Gastroesophageal sphincter (tissue), 4 donors: ENCODE data around the gene WDR81. TPM values are rescaled to one million over a fixed set of nuclear protein-coding genes. Genes with fewer than 3 reads are reported as not detected.

Experiments used
- ATAC-seq: fragments of 150-250 bp; one replicate; pipeline ENCODE4 v1.9.1; 2016; ENCODE audit warnings: mild to moderate bottlenecking, moderate library complexity
- H3K27ac ChIP-seq, 4 donors: fragments of 200-600 bp; sonication (generic) in 3 of 4; 1 replicate in 3 of 4; 2 replicates in 1 of 4; pipeline ENCODE4 v1.5.1; 2016 to 2019
- H3K27me3 ChIP-seq: fragments of 200-600 bp; sonication (generic); one replicate; pipeline ENCODE4 v1.5.1; 2019
- H3K36me3 ChIP-seq, 2 donors: fragments of 200-600 bp; sonication (generic); one replicate each; pipeline ENCODE4 v1.5.1; 2019; ENCODE audit warnings: control low read depth in 1 of 2
- H3K4me1 ChIP-seq, 3 donors: fragments of 200-600 bp; sonication (generic); 1 replicate in 2 of 3; 2 replicates in 1 of 3; pipeline ENCODE4 v1.5.1; 2016 to 2019; ENCODE audit warnings: control low read depth in 2 of 3
- H3K4me3 ChIP-seq, 2 donors: fragments of 200-600 bp; sonication (generic); one replicate each; pipeline ENCODE4 v1.5.1; 2019; ENCODE audit warnings: mild to moderate bottlenecking in 1 of 2, moderate library complexity in 1 of 2
- H3K9me3 ChIP-seq, 3 donors: fragments of 200-600 bp; sonication (generic); one replicate each; pipeline ENCODE4 v1.5.1; 2017 to 2019; ENCODE audit warnings: control low read depth in 2 of 3
- CTCF ChIP-seq, 4 experiments: fragments of 200-600 bp in 2 of 4; fragments of 450-650 bp in 2 of 4; sonication (generic) in 1 of 4; IDR thresholded peaks; one replicate each; pipeline ENCODE4 v1.5.1; 2017 to 2019; ENCODE audit warnings: antibody characterized with exemption in 4 of 4, mild to moderate bottlenecking in 2 of 4, moderate library complexity in 2 of 4
- EP300 ChIP-seq: sonication (generic); formaldehyde crosslinking; IDR thresholded peaks from one replicate; pipeline ENCODE4 v1.6.1; 2017; ENCODE audit warnings: antibody characterized with exemption, mild to moderate bottlenecking
- POLR2A ChIP-seq, 2 donors: fragments of 450-650 bp; IDR thresholded peaks; one replicate each; pipeline ENCODE4 v1.6.1; 2017; ENCODE audit warnings: antibody characterized with exemption in 2 of 2, mild to moderate bottlenecking in 2 of 2, moderate library complexity in 1 of 2
- POLR2AphosphoS5 ChIP-seq: sonication (generic); formaldehyde crosslinking; IDR thresholded peaks from one replicate; pipeline ENCODE4 v1.6.1; 2017; ENCODE audit warnings: antibody characterized with exemption
- WGBS, 2 donors: methylation state at CpG; one replicate each; pipeline ENCODE4 v1.1.5; 2018; ENCODE audit warnings: low coverage in 1 of 2; 5-methylcytosine and 5-hydroxymethylcytosine counted together
- total RNA-seq, 4 donors: library from RNA; depleted of rRNA; stranded (reverse); fragments of >200 nt; gene quantifications; one replicate each; pipeline ENCODE4 v1.1.0, GENCODE V29; 2016

WDR81 gene
- total RNA-seq, 4 donors from 2014 or later = 21.8 to 44.1 (median 32.2) TPM

- 36 to 40% methylated on average over 3 to 4 of the region's 6 CpGs for WGBS, 2 donors
- no peaks in the 10 kb centered on the region for H3K27me3 ChIP-seq
- H3K9me3 ChIP-seq = no peaks in the 10 kb centered on the region
- H3K36me3 ChIP-seq = peaks cover 0 to 61% of the 10 kb centered on the region in 2 donors
- no peak for TF ChIP-seq CTCF (IDR thresholded peaks at IDR 0.05)
- no peak for ATAC-seq
- H3K4me3 ChIP-seq = no peak overlapping the region
- peaks cover 0 to 66% (median 16%) of the 10 kb centered on the region in 3 donors for H3K4me1 ChIP-seq
- peak overlapping the region in 3 of 4 donors; percentile 78 to 89 (median 86) for H3K27ac ChIP-seq
These were observed 57.7 kb downstream of the WDR81 start for GRCh38 chr17:1782171-1782567.

- Histone ChIP-seq H3K36me3 (peaks cover 0 to 50% of the 10 kb centered on the region in 2 donors), H3K9me3 (no peaks in the 10 kb centered on the region), H3K4me1 (peaks cover 0 to 76% (median 18%) of the 10 kb centered on the region in 3 donors), H3K27me3 (no peaks in the 10 kb centered on the region), H3K4me3 (peak overlapping the region in 1 of 2 donors; percentile 1), H3K27ac (peak overlapping the region; percentile 82 to 91 (median 88))
- ATAC-seq = no peak
- 69 to 89% methylated on average over 9 to 10 of the region's 19 CpGs for WGBS, 2 donors
- TF ChIP-seq POLR2AphosphoS5 = no peak
- no peak for TF ChIP-seq CTCF (IDR thresholded peaks at IDR 0.05)
These were observed 58.8 kb downstream of the WDR81 start for GRCh38 chr17:1783271-1783670.

DNA sequence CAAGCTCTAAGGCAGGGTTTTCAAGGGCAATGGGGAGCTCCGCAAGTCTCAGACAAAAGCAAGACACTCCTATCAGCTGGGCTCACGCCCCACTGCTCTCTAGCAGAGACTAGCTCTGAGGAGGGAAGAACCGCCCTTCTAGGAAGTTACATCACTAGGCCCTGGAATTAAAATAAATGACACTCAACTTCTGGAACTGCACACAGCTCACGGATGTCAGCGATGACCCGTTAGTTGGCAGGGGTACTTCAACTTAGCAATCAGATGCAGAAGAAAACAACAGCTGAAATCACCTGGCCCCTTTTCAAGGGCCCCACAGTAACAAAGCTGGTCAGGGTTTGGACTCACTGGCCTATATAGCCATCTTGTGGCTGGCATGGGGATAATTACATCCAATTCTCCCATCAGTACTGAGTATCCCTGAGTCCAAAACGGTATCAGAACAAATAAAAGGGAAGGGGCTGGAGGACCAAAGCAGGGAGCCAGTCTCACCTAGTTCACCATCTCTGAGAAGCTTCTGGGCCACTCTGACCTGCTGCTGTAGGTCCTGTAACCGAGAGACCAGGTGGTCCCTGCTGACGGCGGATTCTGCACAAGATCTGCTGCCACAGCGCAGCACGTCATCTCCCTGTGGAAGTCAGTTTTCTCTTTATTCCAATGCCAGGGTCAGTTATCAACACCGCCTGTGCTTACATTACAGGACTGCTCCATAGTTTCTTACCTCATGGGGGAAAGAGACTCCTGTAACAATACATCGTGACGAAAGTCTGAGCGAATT lies 59.5 kb downstream of the WDR81 start:
- H3K27ac ChIP-seq = peak overlapping the region; percentile 82 to 91 (median 88)
- peaks cover 0 to 72% (median 18%) of the 10 kb centered on the region in 3 donors for H3K4me1 ChIP-seq
- peak overlapping the region in 1 of 2 donors; percentile 1 for H3K4me3 ChIP-seq
- TF ChIP-seq EP300 = no peak
- peak; percentile 38 to 39 for TF ChIP-seq POLR2A (IDR thresholded peaks at IDR 0.05)
- peak; percentile 91 for TF ChIP-seq POLR2AphosphoS5
- TF ChIP-seq CTCF (IDR thresholded peaks at IDR 0.05) = peak in 3 of 4 experiments; percentile 77 to 91 (median 89)
- H3K27me3 ChIP-seq = no peaks in the 10 kb centered on the region
- ATAC-seq = peak; percentile 88
- H3K9me3 ChIP-seq = no peaks in the 10 kb centered on the region
- 35 to 46% methylated on average over 4 to 8 of the region's 16 CpGs for whole genome bisulfite sequencing, 2 donors
- H3K36me3 ChIP-seq = peaks cover 0 to 42% of the 10 kb centered on the region in 2 donors

GRCh38 chr17:1785930-1786329 lies 61.4 kb downstream of the WDR81 start:
- H3K4me1 ChIP-seq = peaks cover 0 to 53% (median 18%) of the 10 kb centered on the region in 3 donors
- H3K27me3 ChIP-seq = no peaks in the 10 kb centered on the region
- peak overlapping the region in 3 of 4 donors; percentile 73 to 89 (median 74) for H3K27ac ChIP-seq
- peaks cover 0 to 35% of the 10 kb centered on the region in 2 donors for H3K36me3 ChIP-seq
- TF ChIP-seq EP300 (no peak), POLR2AphosphoS5 (no peak), CTCF (IDR thresholded peaks at IDR 0.05) (no peak)
- H3K9me3 ChIP-seq = no peaks in the 10 kb centered on the region
- WGBS, 2 donors = 48 to 61% methylated on average over 3 of the region's 4 CpGs
- no peak overlapping the region for H3K4me3 ChIP-seq
- no peak for ATAC-seq

- H3K9me3 ChIP-seq = no peaks in the 10 kb centered on the region
- peaks cover 0 to 46% (median 17%) of the 10 kb centered on the region in 3 donors for H3K4me1 ChIP-seq
- H3K4me3 ChIP-seq = no peak overlapping the region
- peaks cover 0 to 28% of the 10 kb centered on the region in 2 donors for H3K36me3 ChIP-seq
- WGBS, 2 donors = 60 to 74% methylated on average over 2 to 6 of the region's 7 CpGs
- H3K27me3 ChIP-seq = no peaks in the 10 kb centered on the region
- ATAC-seq = no peak
- no peak for TF ChIP-seq POLR2AphosphoS5
- no peak for TF ChIP-seq POLR2A (IDR thresholded peaks at IDR 0.05)
- TF ChIP-seq EP300 = no peak
- no peak for TF ChIP-seq CTCF (IDR thresholded peaks at IDR 0.05)
- peak overlapping the region; percentile 16 to 89 (median 74) for H3K27ac ChIP-seq
These were observed 62.2 kb downstream of the WDR81 start for GRCh38 chr17:1786708-1787107.
